Measurements from ENCODE around the gene FBLN5. TPM values are rescaled to one million over a fixed set of nuclear protein-coding genes. Genes with fewer than 3 reads are reported as not detected.

Gene FBLN5
- total RNA-seq, 1 experiment from 2014 or later: 0.23 TPM

- H3K4me1 ChIP-seq (ENCODE audit: control insufficient read depth, insufficient read depth, low read length): no peaks in the 10 kb centered on the region
- intact Hi-C loops (cut with micrococcal nuclease; ENCODE audit: unreplicated experiment): no loop called here
- H3K9me3 ChIP-seq (ENCODE audit: control insufficient read depth, insufficient read depth, low read depth, low read length): no peaks in the 10 kb centered on the region
- ATAC-seq: no peak
- no peaks in the 10 kb centered on the region for H3K36me3 ChIP-seq (ENCODE audit: control insufficient read depth, insufficient read depth, low read length)
- no peak for DNase-seq (ENCODE audit: low read depth, low spot score)
- ChIA-PET POLR2A (no interaction called here), CTCF (no interaction called here)
- in situ Hi-C loops (cut with HindIII; ENCODE audit: low pct_unique_long_range_greater_than_20kb, low sequenced_read_pairs): no loop called here
- no peak overlapping the region for H3K4me3 ChIP-seq (ENCODE audit: low read depth in 2 of 2, low read length in 2 of 2)
- TF ChIP-seq SIN3A (IDR thresholded peaks at IDR 0.05; ENCODE audit: borderline replicate concordance, insufficient read depth, low read depth, low read length) (no peak), REST (IDR thresholded peaks at IDR 0.05; ENCODE audit: insufficient read depth in 1 of 2, low read depth in 2 of 2, low read length in 1 of 2) (no peak), POLR2AphosphoS5 (IDR thresholded peaks at IDR 0.05; ENCODE audit: low read depth, low read length) (no peak), TCF7L2 (IDR thresholded peaks at IDR 0.05; ENCODE audit: low read depth, low read length) (no peak)
- TF ChIP-seq, protein P1, sequence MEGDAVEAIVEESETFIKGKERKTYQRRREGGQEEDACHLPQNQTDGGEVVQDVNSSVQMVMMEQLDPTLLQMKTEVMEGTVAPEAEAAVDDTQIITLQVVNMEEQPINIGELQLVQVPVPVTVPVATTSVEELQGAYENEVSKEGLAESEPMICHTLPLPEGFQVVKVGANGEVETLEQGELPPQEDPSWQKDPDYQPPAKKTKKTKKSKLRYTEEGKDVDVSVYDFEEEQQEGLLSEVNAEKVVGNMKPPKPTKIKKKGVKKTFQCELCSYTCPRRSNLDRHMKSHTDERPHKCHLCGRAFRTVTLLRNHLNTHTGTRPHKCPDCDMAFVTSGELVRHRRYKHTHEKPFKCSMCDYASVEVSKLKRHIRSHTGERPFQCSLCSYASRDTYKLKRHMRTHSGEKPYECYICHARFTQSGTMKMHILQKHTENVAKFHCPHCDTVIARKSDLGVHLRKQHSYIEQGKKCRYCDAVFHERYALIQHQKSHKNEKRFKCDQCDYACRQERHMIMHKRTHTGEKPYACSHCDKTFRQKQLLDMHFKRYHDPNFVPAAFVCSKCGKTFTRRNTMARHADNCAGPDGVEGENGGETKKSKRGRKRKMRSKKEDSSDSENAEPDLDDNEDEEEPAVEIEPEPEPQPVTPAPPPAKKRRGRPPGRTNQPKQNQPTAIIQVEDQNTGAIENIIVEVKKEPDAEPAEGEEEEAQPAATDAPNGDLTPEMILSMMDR (IDR thresholded peaks at IDR 0.05): no peak
- no peaks in the 10 kb centered on the region for H3K27me3 ChIP-seq (ENCODE audit: control insufficient read depth, insufficient read depth, low read length)
- no peak overlapping the region for H3K27ac ChIP-seq (ENCODE audit: low read length)
- BruUV-seq (replicated peaks): no TSS peak
These were observed 9.1 kb upstream of the FBLN5 start for GRCh38 chr14:91956616-91957015.

DNA sequence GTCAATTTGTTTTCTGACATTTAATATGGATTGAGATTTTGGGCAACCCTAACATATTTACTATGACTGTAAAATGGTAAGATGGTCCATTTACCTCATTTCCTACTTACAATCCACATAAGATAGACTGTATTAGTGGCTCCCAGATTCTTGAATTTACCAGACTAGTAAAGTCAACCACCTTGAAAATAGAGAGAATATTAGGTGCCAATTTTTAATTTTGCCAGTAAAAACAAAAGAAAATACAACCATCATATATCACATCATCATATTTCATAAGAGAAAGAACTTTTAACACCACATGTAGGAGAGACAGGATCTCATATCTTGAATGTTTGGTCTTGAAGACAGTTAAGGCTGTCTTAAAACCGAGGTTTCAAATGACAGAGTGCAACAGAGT, 7.7 kb upstream of the FBLN5 start:
- CTCF ChIA-PET: no interaction called here
- POLR2A ChIA-PET: no interaction called here
- Histone ChIP-seq H3K27ac (ENCODE audit: low read length) (no peak overlapping the region), H3K27me3 (ENCODE audit: control insufficient read depth, insufficient read depth, low read length) (no peaks in the 10 kb centered on the region), H3K36me3 (ENCODE audit: control insufficient read depth, insufficient read depth, low read length) (no peaks in the 10 kb centered on the region), H3K4me1 (ENCODE audit: control insufficient read depth, insufficient read depth, low read length) (no peaks in the 10 kb centered on the region), H3K4me3 (ENCODE audit: low read depth in 2 of 2, low read length in 2 of 2) (no peak overlapping the region), H3K9me3 (ENCODE audit: control insufficient read depth, insufficient read depth, low read depth, low read length) (no peaks in the 10 kb centered on the region)
- in situ Hi-C loops (cut with HindIII; ENCODE audit: low pct_unique_long_range_greater_than_20kb, low sequenced_read_pairs): no loop called here
- no TSS peak for BruUV-seq (replicated peaks)
- DNase-seq (ENCODE audit: low read depth, low spot score) (no peak), ATAC-seq (no peak)
- intact Hi-C loops (cut with micrococcal nuclease; ENCODE audit: unreplicated experiment): no loop called here
- TF ChIP-seq REST (IDR thresholded peaks at IDR 0.05; ENCODE audit: insufficient read depth in 1 of 2, low read depth in 2 of 2, low read length in 1 of 2): no peak
- no peak for TF ChIP-seq POLR2AphosphoS5 (IDR thresholded peaks at IDR 0.05; ENCODE audit: low read depth, low read length)

All from Panc1 (cell line).